Islet precursor cell (in vitro differentiated cells): ENCODE data around the gene PSD.

ENCODE experiments used
- DNase-seq: peaks from one replicate; pipeline ENCODE4 v3.0.0-alpha.2; 2018

PSD gene

GRCh38 chr10:102419269-102420180 is 940 bp upstream of the PSD start:
- DNase-seq = peak; percentile 77

GRCh38 chr10:102416695-102417094 is 1.9 kb downstream of the PSD start:
- no peak for DNase-seq

- DNase-seq = no peak
These were observed 2.3 kb downstream of the PSD start for GRCh38 chr10:102416283-102416682.

GRCh38 chr10:102414749-102415148 is 3.8 kb downstream of the PSD start:
- no peak for DNase-seq

- DNase-seq = no peak
These were observed 4.6 kb downstream of the PSD start for GRCh38 chr10:102413806-102414561.

GRCh38 chr10:102413053-102413705 is 5.4 kb downstream of the PSD start:
- DNase-seq = no peak

- no peak for DNase-seq
These were observed 6.3 kb downstream of the PSD start for GRCh38 chr10:102412293-102412692.

- DNase-seq = no peak
These were observed 7.0 kb downstream of the PSD start for GRCh38 chr10:102411341-102412255.

GRCh38 chr10:102410429-102411073 is 8.0 kb downstream of the PSD start:
- DNase-seq = peak; percentile 70

- DNase-seq = no peak
These were observed 8.8 kb downstream of the PSD start for GRCh38 chr10:102409604-102410428.

- peak; percentile 70 for DNase-seq
These were observed 9.6 kb downstream of the PSD start for GRCh38 chr10:102408728-102409603.

GRCh38 chr10:102408131-102408727 is 10.4 kb downstream of the PSD start:
- DNase-seq = no peak

GRCh38 chr10:102407425-102408130 is 11.0 kb downstream of the PSD start:
- no peak for DNase-seq

GRCh38 chr10:102406815-102407214 is 11.8 kb downstream of the PSD start:
- DNase-seq = no peak

GRCh38 chr10:102405632-102406031 is 13.0 kb downstream of the PSD start:
- DNase-seq = no peak

GRCh38 chr10:102405108-102405571 is 13.4 kb downstream of the PSD start:
- DNase-seq = no peak

- no peak for DNase-seq
These were observed 14.1 kb downstream of the PSD start for GRCh38 chr10:102404361-102405107.

- no peak for DNase-seq
These were observed 15.5 kb downstream of the PSD start for GRCh38 chr10:102403115-102403514.
